LNCAP (cell line): ENCODE data around the gene DUSP10.

Source experiments
- CTCF ChIP-seq: fragments of 450-650 bp; IDR thresholded peaks from 2 replicates; pipeline ENCODE4 v1.5.1; 2017; ENCODE audit warnings: mild to moderate bottlenecking

The DUSP10 gene

GRCh38 chr1:221672965-221673364 lies 68.9 kb downstream of the DUSP10 start:
- no peak for TF ChIP-seq CTCF

GRCh38 chr1:221672239-221672645 lies 69.6 kb downstream of the DUSP10 start:
- TF ChIP-seq CTCF, result no peak

- no peak for TF ChIP-seq CTCF
Observed at GRCh38 chr1:221670081-221670480, 71.8 kb downstream of the DUSP10 start.

- TF ChIP-seq CTCF, result no peak
Observed at GRCh38 chr1:221669441-221669840, 72.4 kb downstream of the DUSP10 start.

- TF ChIP-seq CTCF, result no peak
Observed at GRCh38 chr1:221667504-221667903, 74.4 kb downstream of the DUSP10 start.

- TF ChIP-seq CTCF, result no peak
Observed at GRCh38 chr1:221664253-221664652, 77.6 kb downstream of the DUSP10 start.

GRCh38 chr1:221663321-221663720 lies 78.6 kb downstream of the DUSP10 start:
- TF ChIP-seq CTCF, result no peak

GRCh38 chr1:221655766-221656305 lies 86.1 kb downstream of the DUSP10 start:
- no peak for TF ChIP-seq CTCF
